ENCODE data around the gene BMAL1. TPM values are rescaled to one million over a fixed set of nuclear protein-coding genes. Genes with fewer than 3 reads are reported as not detected.
A peak's percentile ranks its signal among the peaks of the same experiment; 100 is the strongest.

BMAL1 gene
- total RNA-seq, 2 experiments from 2014 or later, result 28.2 to 29.0 TPM

GRCh38 chr11:13294771-13295579 is 17.4 kb downstream of the BMAL1 start:
- Mint-ChIP-seq H3K9me3 (no peaks in the 10 kb centered on the region), H3K4me1 (ENCODE audit: low read depth) (peaks cover 78% of the 10 kb centered on the region), H3K4me3 (no peak overlapping the region), H3K36me3 (ENCODE audit: low read depth) (peaks cover 2% of the 10 kb centered on the region), H3K27ac (no peak overlapping the region), H3K27me3 (ENCODE audit: low read depth) (no peaks in the 10 kb centered on the region)
- DNase-seq, result no peak
- CTCF ChIA-PET, result interaction anchor here (1.0 to 2.0 kb wide), 2 partner anchors 21 to 41 kb away, joined by 3 to 6 read pairs; no protein-coding TSS in a partner anchor
- intact Hi-C loops (cut with micrococcal nuclease), result no loop called here

- H3K4me1 Mint-ChIP-seq (ENCODE audit: low read depth), result peaks cover 84% of the 10 kb centered on the region
- no peak overlapping the region for H3K27ac Mint-ChIP-seq
- H3K27me3 Mint-ChIP-seq (ENCODE audit: low read depth), result no peaks in the 10 kb centered on the region
- no peak overlapping the region for H3K4me3 Mint-ChIP-seq
- no peak for DNase-seq
- no peaks in the 10 kb centered on the region for H3K36me3 Mint-ChIP-seq (ENCODE audit: low read depth)
- intact Hi-C loops (cut with micrococcal nuclease), result no loop called here
- CTCF ChIA-PET, result interaction anchor here (1.1 to 1.3 kb wide), 2 partner anchors 24 to 38 kb away, joined by 3 to 6 read pairs; no protein-coding TSS in a partner anchor
- H3K9me3 Mint-ChIP-seq, result no peaks in the 10 kb centered on the region
These were observed 19.8 kb downstream of the BMAL1 start for GRCh38 chr11:13297308-13297916.

GRCh38 chr11:13297917-13298356 is 20.3 kb downstream of the BMAL1 start:
- Mint-ChIP-seq H3K27me3 (ENCODE audit: low read depth) (no peaks in the 10 kb centered on the region), H3K4me3 (no peak overlapping the region), H3K36me3 (ENCODE audit: low read depth) (no peaks in the 10 kb centered on the region), H3K4me1 (ENCODE audit: low read depth) (peaks cover 80% of the 10 kb centered on the region), H3K9me3 (no peaks in the 10 kb centered on the region), H3K27ac (no peak overlapping the region)
- intact Hi-C loops (cut with micrococcal nuclease), result no loop called here
- peak; percentile 50 for DNase-seq
- CTCF ChIA-PET, result interaction anchor here (0.8 to 1.3 kb wide), 3 partner anchors 24 to 116 kb away, joined by 3 to 6 read pairs (median 3); no protein-coding TSS in a partner anchor

DNA sequence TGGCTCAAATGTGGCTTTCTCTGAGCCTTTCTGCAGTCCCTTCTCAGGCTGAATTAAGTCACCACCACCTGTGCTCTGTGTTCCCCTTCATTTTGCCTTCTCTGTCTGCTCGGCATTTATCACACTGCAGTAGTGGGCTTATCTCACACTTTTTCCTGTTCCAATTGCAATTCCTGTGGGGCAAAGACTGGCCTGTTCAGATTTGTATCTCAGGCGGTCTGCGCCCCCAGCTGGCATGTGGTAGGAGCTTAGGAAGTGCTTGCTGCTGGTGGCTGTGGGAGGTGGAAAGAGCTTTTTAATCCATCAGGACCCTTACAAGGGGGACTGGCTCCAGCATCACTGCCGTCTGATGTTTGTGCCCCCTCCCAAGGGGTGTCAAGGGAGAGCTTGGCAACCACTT is 21.2 kb downstream of the BMAL1 start:
- intact Hi-C loops (cut with micrococcal nuclease), result no loop called here
- CTCF ChIA-PET, result interaction anchor here (0.8 kb wide), 1 partner anchor 117 kb away, joined by 3 read pairs; no protein-coding TSS in a partner anchor
- no peak for DNase-seq
- peaks cover 2% of the 10 kb centered on the region for H3K9me3 Mint-ChIP-seq
- H3K4me1 Mint-ChIP-seq (ENCODE audit: low read depth), result peaks cover 73% of the 10 kb centered on the region
- H3K36me3 Mint-ChIP-seq (ENCODE audit: low read depth), result peaks cover 1% of the 10 kb centered on the region
- no peak overlapping the region for H3K27ac Mint-ChIP-seq
- H3K4me3 Mint-ChIP-seq, result no peak overlapping the region
- no peaks in the 10 kb centered on the region for H3K27me3 Mint-ChIP-seq (ENCODE audit: low read depth)

GRCh38 chr11:13301522-13301921 is 23.9 kb downstream of the BMAL1 start:
- DNase-seq, result no peak
- Mint-ChIP-seq H3K27ac (no peak overlapping the region), H3K4me1 (ENCODE audit: low read depth) (peaks cover 46% of the 10 kb centered on the region), H3K4me3 (no peak overlapping the region), H3K36me3 (ENCODE audit: low read depth) (peaks cover 6% of the 10 kb centered on the region), H3K27me3 (ENCODE audit: low read depth) (no peaks in the 10 kb centered on the region), H3K9me3 (peaks cover 6% of the 10 kb centered on the region)
- intact Hi-C loops (cut with micrococcal nuclease), result no loop called here
- CTCF ChIA-PET, result interaction anchor here (2.3 kb wide), 1 partner anchor 33 kb away, joined by 9 read pairs; no protein-coding TSS in a partner anchor

GRCh38 chr11:13302420-13302958 is 24.9 kb downstream of the BMAL1 start:
- Mint-ChIP-seq H3K4me1 (ENCODE audit: low read depth) (peaks cover 38% of the 10 kb centered on the region), H3K36me3 (ENCODE audit: low read depth) (peaks cover 6% of the 10 kb centered on the region)
- intact Hi-C loops (cut with micrococcal nuclease), result no loop called here

GRCh38 chr11:13303668-13304649 is 26.4 kb downstream of the BMAL1 start:
- H3K9me3 Mint-ChIP-seq, result peaks cover 6% of the 10 kb centered on the region
- DNase-seq, result peak; percentile 22
- peaks cover 6% of the 10 kb centered on the region for H3K36me3 Mint-ChIP-seq (ENCODE audit: low read depth)
- H3K27me3 Mint-ChIP-seq (ENCODE audit: low read depth), result no peaks in the 10 kb centered on the region
- H3K27ac Mint-ChIP-seq, result no peak overlapping the region
- H3K4me1 Mint-ChIP-seq (ENCODE audit: low read depth), result peaks cover 26% of the 10 kb centered on the region
- H3K4me3 Mint-ChIP-seq, result no peak overlapping the region
- CTCF ChIA-PET, result interaction anchor here (1.3 to 2.3 kb wide), 4 partner anchors 12 to 33 kb away, joined by 3 to 9 read pairs (median 4); no protein-coding TSS in a partner anchor
- intact Hi-C loops (cut with micrococcal nuclease), result no loop called here

More at GRCh38 chr11:13302420-13302958, 24.9 kb downstream of the BMAL1 start:
- Mint-ChIP-seq H3K4me3 (no peak overlapping the region), H3K9me3 (peaks cover 6% of the 10 kb centered on the region), H3K27ac (no peak overlapping the region), H3K27me3 (ENCODE audit: low read depth) (no peaks in the 10 kb centered on the region)
- DNase-seq, result no peak
- CTCF ChIA-PET, result interaction anchor here (0.9 to 2.3 kb wide), 5 partner anchors 10 to 40 kb away, joined by 3 to 9 read pairs (median 3); no protein-coding TSS in a partner anchor

- CTCF ChIA-PET, result no interaction called here
- Mint-ChIP-seq H3K27me3 (ENCODE audit: low read depth) (no peaks in the 10 kb centered on the region), H3K4me1 (ENCODE audit: low read depth) (peaks cover 20% of the 10 kb centered on the region), H3K9me3 (peaks cover 6% of the 10 kb centered on the region), H3K27ac (no peak overlapping the region), H3K4me3 (no peak overlapping the region), H3K36me3 (ENCODE audit: low read depth) (peaks cover 6% of the 10 kb centered on the region)
- intact Hi-C loops (cut with micrococcal nuclease), result no loop called here
- no peak for DNase-seq
These were observed 27.2 kb downstream of the BMAL1 start for GRCh38 chr11:13304655-13305335.

DNA sequence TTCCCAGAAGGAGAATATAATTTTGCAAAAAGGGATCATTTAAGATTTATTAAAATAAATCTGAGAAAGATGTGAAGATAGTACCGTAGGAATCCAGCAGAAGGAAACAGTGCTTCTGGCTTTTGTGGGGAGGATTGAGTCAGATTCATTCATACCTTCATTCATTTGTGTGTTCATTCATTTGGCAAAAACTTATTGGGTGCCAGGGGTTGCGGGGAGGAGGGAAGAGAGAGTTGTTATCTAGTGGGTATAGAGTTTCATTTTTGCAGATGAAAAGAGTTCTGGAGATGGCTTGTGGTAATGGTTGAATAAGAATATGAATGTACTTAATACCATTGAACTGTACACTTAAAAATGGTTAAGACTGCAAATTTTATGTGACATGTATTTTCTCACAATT is 31.1 kb downstream of the BMAL1 start:
- Mint-ChIP-seq H3K9me3 (peaks cover 5% of the 10 kb centered on the region), H3K4me1 (ENCODE audit: low read depth) (peaks cover 19% of the 10 kb centered on the region), H3K4me3 (no peak overlapping the region), H3K27ac (no peak overlapping the region), H3K36me3 (ENCODE audit: low read depth) (peaks cover 26% of the 10 kb centered on the region), H3K27me3 (ENCODE audit: low read depth) (no peaks in the 10 kb centered on the region)
- CTCF ChIA-PET, result no interaction called here
- intact Hi-C loops (cut with micrococcal nuclease), result no loop called here
- DNase-seq, result no peak

DNA sequence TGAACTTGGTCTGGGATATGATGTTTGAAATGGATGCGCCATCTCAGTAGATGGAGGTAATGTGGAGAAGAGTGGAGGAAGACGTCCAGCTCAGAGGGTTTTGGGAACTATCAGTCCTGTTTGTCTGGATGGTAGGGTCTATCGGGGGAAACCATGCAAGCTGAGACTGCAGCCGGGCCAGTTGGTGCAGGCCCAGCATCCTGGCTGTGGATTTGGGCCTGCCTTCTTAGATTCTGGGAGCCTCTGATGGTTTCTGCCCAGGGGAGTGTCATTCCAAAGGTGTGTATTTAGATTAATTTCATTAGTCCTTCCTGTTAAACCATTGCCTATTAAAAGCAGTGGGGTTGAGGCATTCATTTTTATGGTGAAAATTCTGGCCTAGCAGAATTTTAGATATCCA is 31.6 kb downstream of the BMAL1 start:
- Mint-ChIP-seq H3K27me3 (ENCODE audit: low read depth) (no peaks in the 10 kb centered on the region), H3K4me1 (ENCODE audit: low read depth) (peaks cover 23% of the 10 kb centered on the region), H3K9me3 (peaks cover under 1% of the 10 kb centered on the region), H3K27ac (no peak overlapping the region), H3K36me3 (ENCODE audit: low read depth) (peaks cover 22% of the 10 kb centered on the region), H3K4me3 (no peak overlapping the region)
- CTCF ChIA-PET, result no interaction called here
- intact Hi-C loops (cut with micrococcal nuclease), result no loop called here
- DNase-seq, result no peak

DNA sequence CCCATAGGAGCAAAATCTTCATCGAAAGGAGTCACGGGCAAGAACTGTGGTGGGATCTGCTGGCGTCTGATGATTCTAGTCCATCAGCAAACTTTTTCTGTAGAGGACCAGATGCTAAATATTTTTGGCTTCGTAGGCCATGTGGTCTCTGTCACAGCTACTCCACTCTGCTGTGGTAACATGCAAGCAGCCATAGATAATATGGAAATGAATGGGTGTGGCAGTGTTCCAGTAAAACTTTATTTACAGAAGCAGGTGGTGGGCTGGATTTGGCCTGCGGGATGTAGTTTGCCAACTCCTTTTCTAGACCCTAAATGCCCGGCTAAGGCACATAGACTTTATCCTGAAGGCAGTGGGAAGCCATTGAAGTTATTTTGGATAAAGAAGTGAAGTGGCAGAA is 32.9 kb downstream of the BMAL1 start:
- Mint-ChIP-seq H3K4me1 (ENCODE audit: low read depth) (peaks cover 34% of the 10 kb centered on the region), H3K4me3 (no peak overlapping the region), H3K27ac (no peak overlapping the region), H3K27me3 (ENCODE audit: low read depth) (no peaks in the 10 kb centered on the region), H3K36me3 (ENCODE audit: low read depth) (peaks cover 21% of the 10 kb centered on the region), H3K9me3 (no peaks in the 10 kb centered on the region)
- CTCF ChIA-PET, result interaction anchor here (1.2 kb wide), 1 partner anchor 55 kb away, joined by 4 read pairs; no protein-coding TSS in a partner anchor
- intact Hi-C loops (cut with micrococcal nuclease), result no loop called here
- no peak for DNase-seq
